ENCODE results near the gene CDH6.

The CDH6 gene

DNA sequence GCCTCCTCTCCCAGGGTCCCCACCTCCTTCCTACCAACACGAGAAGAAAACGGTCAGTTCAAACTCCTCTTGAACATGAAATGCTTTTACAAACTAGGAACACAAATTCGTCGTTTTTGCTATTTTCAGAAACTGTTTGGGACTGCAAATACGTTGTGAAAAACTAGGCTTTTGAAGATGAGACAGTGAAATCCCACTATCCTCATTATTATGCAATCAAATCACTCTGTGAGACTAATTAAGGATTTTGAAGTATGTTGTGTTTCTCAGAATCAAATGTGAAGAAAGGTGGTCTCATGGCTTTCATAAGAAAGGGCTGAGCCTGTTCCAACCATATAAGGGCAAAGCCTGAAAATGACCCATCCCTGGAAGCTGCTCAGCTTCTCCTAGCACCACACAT, 33.2 kb downstream of the CDH6 start:
- H3K4me3 ChIP-seq (ENCODE audit: insufficient read length, low read depth), result no peak overlapping the region
- no peaks in the 10 kb centered on the region for H3K36me3 ChIP-seq (ENCODE audit: insufficient read depth, insufficient read length, low read length)
- no peaks in the 10 kb centered on the region for H3K9me3 ChIP-seq (ENCODE audit: insufficient read depth, low read length)
- no peak overlapping the region for H3K9ac ChIP-seq (ENCODE audit: insufficient read length, low read depth)
- no peaks in the 10 kb centered on the region for H3K4me1 ChIP-seq (ENCODE audit: insufficient read depth, insufficient read length)
- no peak for DNase-seq (ENCODE audit: low read depth, low spot score)
- H3K27me3 ChIP-seq (ENCODE audit: insufficient read depth, insufficient read length), result no peaks in the 10 kb centered on the region
- no peak for TF ChIP-seq YY1 (IDR thresholded peaks at IDR 0.05; ENCODE audit: insufficient read depth, insufficient read length)
- no peak for TF ChIP-seq SUZ12 (IDR thresholded peaks at IDR 0.05; ENCODE audit: extremely low read depth, insufficient read depth, insufficient read length)
- no peak for TF ChIP-seq ZNF274 (IDR thresholded peaks at IDR 0.05; ENCODE audit: low read depth, low read length)

DNA sequence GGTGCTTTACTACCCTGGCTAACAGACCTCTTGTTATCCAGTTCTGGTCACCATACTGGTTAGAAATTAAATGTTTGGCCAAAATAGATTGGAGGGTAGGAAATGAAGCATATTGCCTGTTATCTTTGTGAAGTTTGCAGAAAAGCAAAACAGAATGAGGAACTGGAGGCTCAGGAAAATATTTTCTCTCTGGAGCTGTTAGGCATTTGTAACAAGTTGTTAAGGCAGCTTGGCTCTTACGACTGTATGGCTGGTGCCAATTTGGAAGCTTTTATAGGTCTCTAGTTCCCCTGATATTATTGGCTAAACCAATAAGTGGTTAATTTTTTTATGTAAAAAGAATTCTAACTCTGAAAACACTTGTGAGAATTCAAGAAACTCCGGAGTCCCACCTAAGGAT, 35.8 kb downstream of the CDH6 start:
- no peaks in the 10 kb centered on the region for H3K9me3 ChIP-seq (ENCODE audit: insufficient read depth, low read length)
- no peak overlapping the region for H3K9ac ChIP-seq (ENCODE audit: insufficient read length, low read depth)
- H3K36me3 ChIP-seq (ENCODE audit: insufficient read depth, insufficient read length, low read length), result no peaks in the 10 kb centered on the region
- no peak for DNase-seq (ENCODE audit: low read depth, low spot score)
- H3K27me3 ChIP-seq (ENCODE audit: insufficient read depth, insufficient read length), result no peaks in the 10 kb centered on the region
- no peak for TF ChIP-seq YY1 (IDR thresholded peaks at IDR 0.05; ENCODE audit: insufficient read depth, insufficient read length)
- no peak for TF ChIP-seq ZNF274 (IDR thresholded peaks at IDR 0.05; ENCODE audit: low read depth, low read length)
- no peak for TF ChIP-seq SUZ12 (IDR thresholded peaks at IDR 0.05; ENCODE audit: extremely low read depth, insufficient read depth, insufficient read length)
- H3K4me1 ChIP-seq (ENCODE audit: insufficient read depth, insufficient read length), result no peaks in the 10 kb centered on the region
- no peak overlapping the region for H3K4me3 ChIP-seq (ENCODE audit: insufficient read length, low read depth)

DNA sequence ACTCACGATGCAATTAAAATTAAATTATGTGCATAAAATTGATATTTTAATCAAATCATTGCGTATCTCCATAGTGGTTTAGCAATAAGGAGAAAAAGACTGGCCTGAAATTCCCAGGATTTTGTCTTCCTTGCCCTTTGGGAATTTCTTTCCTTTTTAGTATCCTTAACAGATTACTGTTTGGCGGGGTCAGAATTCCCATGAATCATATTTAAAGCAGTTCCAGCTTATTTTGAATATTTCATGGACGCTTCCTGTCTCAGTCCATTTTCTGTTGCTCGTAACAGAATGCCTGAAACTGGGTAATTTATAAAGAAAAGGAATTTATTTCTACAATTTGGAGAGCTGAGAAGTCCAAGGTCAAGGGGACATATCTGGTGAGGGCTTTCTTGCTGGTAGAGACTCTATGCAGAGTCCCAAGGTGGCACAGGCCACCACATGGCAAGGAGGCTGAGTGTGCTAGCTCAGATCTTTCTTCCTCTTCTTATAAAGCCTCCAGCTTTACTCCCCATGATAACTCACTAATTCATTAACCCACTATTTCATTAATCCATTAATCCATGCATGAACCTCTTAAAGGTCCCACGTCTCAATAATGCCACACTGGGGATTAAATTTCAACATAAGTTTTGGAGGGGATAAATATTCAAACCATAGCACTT, 37.8 kb downstream of the CDH6 start:
- Histone ChIP-seq H3K4me3 (ENCODE audit: insufficient read length, low read depth) (no peak overlapping the region), H3K27me3 (ENCODE audit: insufficient read depth, insufficient read length) (no peaks in the 10 kb centered on the region), H3K9ac (ENCODE audit: insufficient read length, low read depth) (no peak overlapping the region), H3K9me3 (ENCODE audit: insufficient read depth, low read length) (no peaks in the 10 kb centered on the region), H3K36me3 (ENCODE audit: insufficient read depth, insufficient read length, low read length) (no peaks in the 10 kb centered on the region), H3K4me1 (ENCODE audit: insufficient read depth, insufficient read length) (no peaks in the 10 kb centered on the region)
- DNase-seq (ENCODE audit: low read depth, low spot score), result no peak
- TF ChIP-seq SUZ12 (IDR thresholded peaks at IDR 0.05; ENCODE audit: extremely low read depth, insufficient read depth, insufficient read length) (no peak), YY1 (IDR thresholded peaks at IDR 0.05; ENCODE audit: insufficient read depth, insufficient read length) (no peak), ZNF274 (IDR thresholded peaks at IDR 0.05; ENCODE audit: low read depth, low read length) (no peak)

DNA sequence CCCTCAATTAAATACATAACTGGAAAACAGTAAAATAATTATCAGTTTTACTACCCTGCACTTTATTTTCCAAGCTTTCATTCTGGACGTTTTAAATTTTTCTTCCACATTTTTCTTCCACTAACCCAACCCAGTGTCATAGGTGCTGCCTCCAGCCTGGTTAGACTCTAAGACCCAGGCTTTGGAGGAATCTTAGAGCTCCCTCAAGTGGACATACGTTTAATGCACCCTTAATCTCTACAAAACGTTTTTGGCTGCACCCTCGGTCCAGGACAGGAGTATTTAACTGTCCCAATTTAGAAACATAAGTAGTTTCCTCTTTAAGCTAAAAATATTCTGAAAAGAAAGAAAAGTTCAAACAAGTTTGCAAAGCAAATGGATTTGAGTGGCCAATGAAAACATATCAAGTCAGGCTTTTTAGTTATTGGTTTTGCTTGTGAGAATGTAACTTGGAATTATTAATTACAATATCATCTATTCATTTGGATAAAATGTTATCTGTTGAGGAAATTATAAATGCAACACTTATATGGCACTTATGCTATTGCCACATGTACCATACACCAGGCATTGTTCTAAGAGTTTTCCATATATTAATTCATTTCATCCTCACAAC, 38.9 kb downstream of the CDH6 start:
- no peak overlapping the region for H3K9ac ChIP-seq (ENCODE audit: insufficient read length, low read depth)
- no peaks in the 10 kb centered on the region for H3K4me1 ChIP-seq (ENCODE audit: insufficient read depth, insufficient read length)
- no peaks in the 10 kb centered on the region for H3K9me3 ChIP-seq (ENCODE audit: insufficient read depth, low read length)
- H3K36me3 ChIP-seq (ENCODE audit: insufficient read depth, insufficient read length, low read length), result no peaks in the 10 kb centered on the region
- peak; percentile 48 for DNase-seq (ENCODE audit: low read depth, low spot score)
- no peak overlapping the region for H3K4me3 ChIP-seq (ENCODE audit: insufficient read length, low read depth)
- TF ChIP-seq ZNF274 (IDR thresholded peaks at IDR 0.05; ENCODE audit: low read depth, low read length) (no peak), YY1 (IDR thresholded peaks at IDR 0.05; ENCODE audit: insufficient read depth, insufficient read length) (no peak), SUZ12 (IDR thresholded peaks at IDR 0.05; ENCODE audit: extremely low read depth, insufficient read depth, insufficient read length) (no peak)
- H3K27me3 ChIP-seq (ENCODE audit: insufficient read depth, insufficient read length), result no peaks in the 10 kb centered on the region

DNA sequence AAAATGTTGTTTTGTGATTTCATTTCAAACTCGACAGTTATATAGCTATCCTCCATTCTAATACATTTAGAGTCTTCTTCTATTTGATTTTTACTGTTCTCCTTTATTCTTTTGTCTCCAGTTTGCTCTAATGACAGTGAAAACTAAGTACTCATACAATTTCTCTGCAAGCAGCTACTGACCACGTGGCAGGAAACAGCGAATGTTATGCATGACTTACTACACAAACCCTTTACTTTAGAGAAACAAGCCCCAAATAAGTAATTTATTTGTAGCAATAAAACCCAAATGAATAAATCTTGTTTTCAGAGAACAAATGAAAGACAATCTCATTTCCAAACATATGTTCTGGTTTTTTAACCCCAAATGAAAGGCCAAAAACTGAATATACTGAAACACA, 41.9 kb downstream of the CDH6 start:
- Histone ChIP-seq H3K4me3 (ENCODE audit: insufficient read length, low read depth) (no peak overlapping the region), H3K9ac (ENCODE audit: insufficient read length, low read depth) (no peak overlapping the region), H3K36me3 (ENCODE audit: insufficient read depth, insufficient read length, low read length) (no peaks in the 10 kb centered on the region), H3K27me3 (ENCODE audit: insufficient read depth, insufficient read length) (no peaks in the 10 kb centered on the region), H3K4me1 (ENCODE audit: insufficient read depth, insufficient read length) (no peaks in the 10 kb centered on the region), H3K9me3 (ENCODE audit: insufficient read depth, low read length) (no peaks in the 10 kb centered on the region)
- DNase-seq (ENCODE audit: low read depth, low spot score), result no peak
- TF ChIP-seq YY1 (IDR thresholded peaks at IDR 0.05; ENCODE audit: insufficient read depth, insufficient read length) (no peak), SUZ12 (IDR thresholded peaks at IDR 0.05; ENCODE audit: extremely low read depth, insufficient read depth, insufficient read length) (no peak), ZNF274 (IDR thresholded peaks at IDR 0.05; ENCODE audit: low read depth, low read length) (no peak)

DNA sequence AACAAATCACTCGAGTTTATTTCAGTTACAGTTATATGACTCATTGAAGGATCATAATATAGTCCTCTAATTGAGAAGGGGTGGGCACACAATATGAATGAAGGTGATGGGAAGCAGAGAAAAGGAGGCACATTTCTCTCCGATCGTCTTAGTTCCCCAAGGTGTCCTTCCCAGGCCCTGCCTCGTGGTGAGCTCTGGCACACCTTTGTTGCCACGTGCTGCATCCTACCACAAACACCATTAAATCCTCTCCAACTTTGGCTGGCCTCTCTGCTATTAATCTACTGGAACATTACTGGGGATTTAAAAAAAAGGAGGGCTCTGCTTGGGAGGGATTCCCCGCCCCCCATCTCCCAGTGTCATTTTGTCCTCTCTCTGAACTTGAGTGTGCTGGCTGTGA, 42.9 kb downstream of the CDH6 start:
- Histone ChIP-seq H3K9ac (ENCODE audit: insufficient read length, low read depth) (no peak overlapping the region), H3K4me3 (ENCODE audit: insufficient read length, low read depth) (no peak overlapping the region), H3K36me3 (ENCODE audit: insufficient read depth, insufficient read length, low read length) (no peaks in the 10 kb centered on the region), H3K27me3 (ENCODE audit: insufficient read depth, insufficient read length) (no peaks in the 10 kb centered on the region), H3K9me3 (ENCODE audit: insufficient read depth, low read length) (no peaks in the 10 kb centered on the region), H3K4me1 (ENCODE audit: insufficient read depth, insufficient read length) (no peaks in the 10 kb centered on the region)
- TF ChIP-seq YY1 (IDR thresholded peaks at IDR 0.05; ENCODE audit: insufficient read depth, insufficient read length) (no peak), SUZ12 (IDR thresholded peaks at IDR 0.05; ENCODE audit: extremely low read depth, insufficient read depth, insufficient read length) (no peak), ZNF274 (IDR thresholded peaks at IDR 0.05; ENCODE audit: low read depth, low read length) (no peak)
- DNase-seq (ENCODE audit: low read depth, low spot score), result no peak

DNA sequence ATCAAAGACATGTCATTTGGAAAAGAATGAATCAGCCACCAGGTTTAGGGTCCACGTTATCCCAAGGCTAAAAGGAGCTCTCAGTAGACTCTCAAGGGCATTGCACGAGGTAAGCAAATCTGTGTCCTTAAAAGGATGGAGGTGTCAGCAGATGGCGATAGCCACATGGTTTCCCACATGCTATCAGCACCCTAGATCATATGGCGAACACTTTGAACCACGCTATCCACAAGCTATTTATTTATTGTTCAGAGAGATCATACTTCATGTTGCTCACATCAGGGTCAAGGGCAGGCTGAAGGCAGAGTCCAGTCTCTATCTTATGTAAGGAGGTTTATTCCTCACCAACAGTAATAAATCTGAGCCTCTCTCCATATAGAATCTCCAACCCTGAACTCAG, 43.7 kb downstream of the CDH6 start:
- H3K4me1 ChIP-seq (ENCODE audit: insufficient read depth, insufficient read length), result no peaks in the 10 kb centered on the region
- H3K4me3 ChIP-seq (ENCODE audit: insufficient read length, low read depth), result no peak overlapping the region
- H3K36me3 ChIP-seq (ENCODE audit: insufficient read depth, insufficient read length, low read length), result no peaks in the 10 kb centered on the region
- H3K27me3 ChIP-seq (ENCODE audit: insufficient read depth, insufficient read length), result no peaks in the 10 kb centered on the region
- no peak for DNase-seq (ENCODE audit: low read depth, low spot score)
- H3K9me3 ChIP-seq (ENCODE audit: insufficient read depth, low read length), result no peaks in the 10 kb centered on the region
- H3K9ac ChIP-seq (ENCODE audit: insufficient read length, low read depth), result no peak overlapping the region
- no peak for TF ChIP-seq SUZ12 (IDR thresholded peaks at IDR 0.05; ENCODE audit: extremely low read depth, insufficient read depth, insufficient read length)
- no peak for TF ChIP-seq ZNF274 (IDR thresholded peaks at IDR 0.05; ENCODE audit: low read depth, low read length)
- TF ChIP-seq YY1 (IDR thresholded peaks at IDR 0.05; ENCODE audit: insufficient read depth, insufficient read length), result no peak

All from NT2/D1 (cell line).